Stimulated activated CD4-positive, alpha-beta T cell treated with anti-CD3 and anti-CD28 coated beads, Interleukin-15, amount 100 ng/mL, for 48 hours (primary cell): ENCODE data around the gene IQCK.
"Not testable (repeated sequence)": the region's sequence is repeated elsewhere in the genome, so short reads cannot be mapped to it uniquely, and the experiment has no call there.

Source experiments
- DNase-seq, 2 donors: peaks; one replicate each; pipeline ENCODE4 v3.0.0-alpha.2; 2020; ENCODE audit warnings: low read depth in 2 of 2

The IQCK gene

DNA sequence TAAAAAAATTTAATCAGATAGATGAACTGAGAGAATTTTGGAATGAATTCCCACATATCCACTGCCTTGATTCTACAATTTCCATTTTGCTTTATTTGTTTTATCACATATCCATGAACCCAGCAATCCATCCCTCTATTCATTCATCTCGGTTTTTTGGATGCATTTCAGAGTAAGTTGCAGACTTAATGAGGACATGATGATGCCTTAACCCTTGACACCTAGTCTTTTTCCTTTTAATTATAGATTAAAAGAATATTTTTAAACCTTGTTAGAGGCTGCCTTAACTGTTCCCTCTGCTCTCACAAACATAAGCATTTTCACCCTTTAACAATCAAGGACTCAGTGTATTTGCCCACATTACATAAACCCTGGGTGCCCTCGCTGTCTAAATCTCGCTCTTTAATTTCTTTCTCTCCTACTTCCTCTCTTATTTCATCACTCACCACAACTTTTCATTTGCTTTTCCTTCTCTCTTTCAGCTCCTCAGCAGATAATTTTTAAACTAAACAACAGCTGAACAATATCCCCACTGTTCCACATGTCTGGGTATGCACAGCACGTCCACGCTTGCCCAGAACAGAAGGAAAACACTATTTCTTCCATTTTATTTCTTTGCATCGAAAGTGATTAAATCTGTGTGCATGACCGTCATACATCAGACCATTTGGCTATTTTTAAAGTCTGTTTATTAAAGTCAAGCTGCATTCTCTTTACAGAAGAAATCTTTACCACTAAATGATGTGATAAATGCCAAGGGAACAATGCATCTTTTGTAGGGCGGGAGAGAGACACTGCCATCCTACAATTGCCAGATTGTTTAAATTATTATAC lies 39.9 kb downstream of the IQCK start:
- DNase-seq: no peak

DNA sequence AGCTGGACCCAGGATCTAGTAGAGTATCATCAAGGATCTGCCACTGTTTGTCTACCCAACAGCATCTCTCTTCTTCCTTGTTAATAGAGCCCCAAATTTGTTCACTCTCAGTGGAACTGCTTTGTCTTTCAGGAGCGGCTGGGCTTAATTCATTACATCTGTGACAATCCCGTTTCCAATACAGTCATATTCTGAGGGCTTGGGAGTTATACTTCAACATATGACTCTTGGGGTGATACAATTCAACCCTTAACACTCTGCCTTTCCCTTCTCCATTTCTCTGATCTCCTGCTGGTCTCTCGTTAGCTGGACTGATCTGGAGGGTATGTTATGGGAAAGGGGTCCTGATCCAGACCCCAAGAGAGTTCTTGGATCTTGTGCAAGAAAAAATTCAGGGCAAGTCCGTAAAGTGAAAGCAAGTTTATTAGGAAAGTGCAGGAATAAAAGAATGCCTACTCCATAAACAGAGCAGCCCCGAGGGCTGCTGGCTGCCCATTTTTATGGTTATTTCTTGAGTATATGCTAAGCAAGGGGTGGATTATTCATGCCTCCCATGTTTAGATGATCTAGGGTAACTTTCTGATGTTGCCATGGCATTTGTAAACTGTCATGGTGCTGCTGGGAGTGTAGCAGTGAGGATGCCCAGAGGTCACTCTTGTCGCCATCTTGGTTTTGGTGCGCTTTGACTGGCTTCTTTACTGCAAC lies 42.4 kb downstream of the IQCK start:
- no peak for DNase-seq

DNA sequence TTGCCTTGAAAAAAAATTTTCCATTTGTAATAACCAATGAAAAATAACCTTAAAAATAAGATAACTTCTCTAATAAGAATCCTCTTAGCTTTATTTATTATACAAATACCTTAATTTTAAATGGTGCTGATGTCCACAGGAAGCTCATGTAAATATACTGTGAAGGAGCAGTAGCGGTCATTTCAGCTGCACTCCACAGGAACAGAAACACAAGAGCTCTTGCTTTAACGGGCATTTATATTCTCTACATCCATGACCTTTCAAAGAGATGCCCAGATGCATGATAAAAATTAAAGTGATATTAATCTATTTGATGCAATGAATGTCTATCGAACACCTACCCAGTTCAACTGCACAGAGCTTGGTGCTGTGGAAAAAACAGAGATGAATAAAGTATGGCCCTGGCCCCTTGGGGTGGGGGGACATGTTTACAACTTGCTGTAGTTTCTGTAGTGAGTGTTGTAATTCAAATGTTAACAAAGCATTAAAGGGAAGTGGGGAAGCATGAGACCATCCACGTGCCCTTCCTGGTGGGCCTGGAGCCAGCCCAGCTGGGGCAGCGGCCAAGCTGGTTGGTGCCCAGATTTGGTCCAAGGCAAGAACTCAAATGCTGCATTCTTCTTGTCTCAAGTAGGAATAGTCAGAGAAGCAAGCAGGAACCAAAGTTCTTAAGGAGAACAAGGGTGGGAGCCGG lies 47.9 kb downstream of the IQCK start:
- no peak for DNase-seq

DNA sequence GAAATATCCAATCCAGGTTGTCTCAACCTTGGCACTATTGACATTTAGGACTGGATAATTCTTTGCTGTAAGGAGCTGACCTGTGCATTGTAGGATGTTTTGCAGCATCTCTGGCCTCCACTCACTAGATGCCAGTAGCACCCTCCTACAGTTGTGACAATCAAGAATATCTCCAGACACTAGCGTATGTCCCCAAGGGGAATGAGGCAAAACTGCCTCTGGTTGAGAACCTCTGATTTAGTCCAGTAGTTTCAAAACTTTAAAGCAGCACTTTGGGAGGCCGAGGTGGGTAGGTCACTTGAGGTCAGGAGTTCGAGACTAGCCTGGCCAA lies 48.4 kb downstream of the IQCK start:
- no peak for DNase-seq

DNA sequence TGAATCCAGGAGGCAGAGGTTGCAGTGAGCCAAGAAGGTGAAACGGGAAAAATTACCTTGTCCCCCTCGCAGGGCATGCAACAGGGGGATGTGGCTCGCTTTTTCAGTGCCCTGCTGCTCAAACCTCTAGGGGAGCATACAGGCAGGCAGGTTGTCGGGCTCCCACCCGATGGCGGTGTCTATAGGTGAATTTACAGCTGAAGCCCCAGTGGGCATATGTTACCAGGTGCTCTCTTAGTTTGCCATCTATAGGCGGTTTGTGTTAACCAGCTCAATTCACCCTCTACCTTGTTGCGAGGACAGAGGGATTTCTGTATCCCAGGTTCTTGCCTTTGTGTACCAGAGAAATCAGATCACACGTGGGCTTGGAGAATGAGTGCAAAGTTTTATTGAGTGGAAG lies 48.9 kb downstream of the IQCK start:
- DNase-seq: no peak

DNA sequence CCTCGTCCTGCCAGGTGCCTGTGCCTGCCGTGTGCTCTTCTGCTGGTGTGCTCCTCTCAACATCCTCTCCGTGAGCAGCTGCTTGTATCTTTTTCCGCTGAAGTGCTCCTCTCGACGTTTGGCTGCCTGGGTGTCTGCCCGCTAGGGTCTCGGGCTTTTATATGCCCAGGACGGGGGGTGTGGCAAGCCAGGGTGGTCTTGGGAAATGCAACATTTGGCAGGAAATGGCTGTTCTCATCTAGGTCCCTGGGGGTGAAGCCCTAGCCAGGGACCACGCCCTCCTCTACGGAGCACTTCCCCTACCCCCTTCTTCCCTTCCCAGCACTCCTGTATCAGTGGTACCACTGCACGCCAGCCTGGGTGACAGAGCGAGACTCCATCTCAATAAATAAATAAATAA lies 49.4 kb downstream of the IQCK start:
- no peak for DNase-seq

DNA sequence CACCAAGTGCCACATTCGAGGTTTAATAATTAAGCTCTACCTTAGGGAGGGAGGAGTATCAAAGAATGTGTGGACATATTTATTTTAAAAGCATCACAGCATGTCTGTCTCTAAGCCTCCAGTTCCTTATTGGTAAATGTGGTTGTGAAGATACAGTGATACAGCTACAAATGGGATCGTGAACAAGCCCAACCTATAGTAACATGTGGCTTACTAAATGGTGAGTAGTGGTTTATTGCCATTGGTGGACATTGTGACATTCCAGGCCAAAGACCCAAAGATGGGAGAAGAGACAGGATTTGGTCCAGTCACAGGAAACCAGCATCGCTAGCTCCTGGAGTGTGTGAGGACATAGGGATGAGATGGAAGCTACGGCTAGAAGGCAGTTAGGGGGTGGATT lies 51.2 kb downstream of the IQCK start:
- no peak for DNase-seq

DNA sequence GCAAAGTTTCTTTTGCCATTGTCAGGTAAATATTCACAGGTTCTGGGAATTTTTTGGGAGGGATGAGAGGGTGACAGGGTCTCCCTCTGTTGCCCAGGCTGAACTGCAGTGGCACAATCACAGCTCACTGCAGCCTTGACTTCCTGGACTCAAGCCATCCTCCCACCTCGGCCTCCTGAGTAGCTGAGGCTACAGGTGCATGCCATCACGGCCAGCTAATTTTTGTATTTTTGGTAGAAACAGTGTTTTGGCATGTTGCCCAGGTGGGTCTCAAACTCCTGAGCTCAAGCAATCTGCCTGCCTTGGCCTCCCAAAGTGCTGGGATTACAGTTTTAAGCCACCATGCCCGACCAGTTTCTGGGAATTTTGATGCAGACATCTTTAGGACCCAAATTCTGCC lies 53.0 kb downstream of the IQCK start:
- DNase-seq: no peak

DNA sequence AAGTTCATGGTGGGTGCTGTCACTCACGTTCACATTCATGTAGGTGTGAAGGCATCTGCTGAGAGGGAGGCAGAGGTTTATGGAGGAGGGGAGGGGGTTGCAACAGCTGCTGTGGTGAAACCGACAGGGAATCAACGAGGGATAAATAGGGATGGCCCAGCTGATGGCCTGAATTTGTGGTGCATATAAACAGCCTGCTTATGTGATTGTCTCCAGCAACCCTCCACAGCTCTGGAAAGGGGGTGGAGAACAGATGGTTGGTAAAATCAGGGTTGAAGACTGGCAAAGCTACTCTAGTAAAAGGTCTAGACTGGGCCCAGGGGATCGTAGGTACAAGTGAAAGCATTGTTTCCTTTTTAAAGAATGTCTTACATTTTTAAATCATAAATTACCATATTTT lies 53.7 kb downstream of the IQCK start:
- DNase-seq: no peak

DNA sequence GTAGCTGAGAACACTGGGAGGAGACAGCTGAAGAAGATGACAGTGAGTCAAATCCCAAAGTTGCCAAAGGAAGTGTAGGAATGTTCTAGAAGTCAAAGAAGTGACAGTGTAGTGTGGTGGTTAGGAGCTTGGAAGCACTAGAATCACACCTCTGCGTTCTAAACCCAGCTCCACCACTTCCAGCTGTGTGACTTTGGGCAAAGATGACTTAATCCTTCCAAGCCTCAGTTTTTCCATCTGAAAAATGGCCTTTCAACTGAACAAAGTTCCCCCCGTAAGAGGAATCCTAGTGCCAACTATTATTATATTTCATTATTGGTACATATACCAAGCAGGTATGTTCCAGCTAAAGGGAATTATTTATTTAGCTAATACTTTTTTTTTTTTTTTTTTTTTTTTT lies 56.0 kb downstream of the IQCK start:
- DNase-seq: no peak

DNA sequence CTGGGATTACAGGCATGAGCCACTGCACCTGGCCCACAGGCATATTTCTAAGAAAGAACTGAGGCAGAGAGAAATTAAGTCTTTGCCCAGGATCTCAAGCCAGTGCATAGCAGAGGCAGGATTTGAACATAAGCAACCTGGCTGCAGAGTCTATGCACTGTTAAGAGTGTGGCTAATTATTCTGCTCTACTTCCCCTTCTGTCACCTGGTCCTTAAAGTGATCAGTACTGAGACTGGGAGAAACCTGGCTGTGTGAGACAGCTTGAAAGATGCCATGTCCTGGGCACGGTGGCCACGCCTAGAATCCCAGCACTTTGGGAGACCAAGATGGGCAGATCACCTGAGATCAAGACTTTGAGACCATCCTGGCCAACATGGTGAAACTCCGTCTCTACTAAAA lies 58.1 kb downstream of the IQCK start:
- no peak for DNase-seq

DNA sequence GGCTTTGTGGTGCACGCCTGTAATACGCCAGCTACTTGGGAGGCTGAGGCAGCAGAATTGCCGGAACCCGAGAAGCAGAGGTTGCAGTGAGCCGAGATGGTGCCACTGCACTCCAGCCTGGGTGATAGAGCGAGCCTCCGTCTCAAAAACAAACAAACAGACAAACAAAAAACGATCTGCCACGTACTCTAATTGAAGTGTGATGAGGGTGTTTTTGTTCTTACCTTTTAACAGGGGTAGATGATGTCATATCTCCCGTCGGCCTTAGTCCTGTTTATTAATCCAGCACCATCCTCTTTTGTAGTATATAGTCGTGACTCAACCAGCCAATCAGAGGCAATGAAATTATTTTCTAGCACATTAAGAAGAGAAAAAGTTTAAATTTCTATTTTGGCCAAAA lies 58.5 kb downstream of the IQCK start:
- DNase-seq: no peak

DNA sequence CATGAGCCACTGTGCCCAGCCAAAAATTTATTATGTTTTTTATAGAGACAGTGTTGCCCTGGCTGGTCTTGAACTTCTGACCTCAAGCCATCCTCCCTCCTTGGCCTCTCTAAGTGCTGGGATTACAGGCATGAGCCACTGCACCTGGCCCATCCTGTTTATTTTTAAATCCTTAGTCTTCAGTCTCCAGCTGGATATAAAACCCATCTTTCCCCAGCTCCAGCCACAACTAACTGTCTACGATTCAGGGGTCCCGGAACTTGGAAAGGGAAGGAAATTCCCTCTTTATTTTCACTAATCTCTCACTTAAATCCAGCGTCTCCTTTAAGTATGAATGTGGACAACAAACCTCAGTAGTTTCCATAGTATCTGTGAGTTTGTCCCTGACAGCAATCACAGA lies 62.2 kb downstream of the IQCK start:
- DNase-seq: no peak

DNA sequence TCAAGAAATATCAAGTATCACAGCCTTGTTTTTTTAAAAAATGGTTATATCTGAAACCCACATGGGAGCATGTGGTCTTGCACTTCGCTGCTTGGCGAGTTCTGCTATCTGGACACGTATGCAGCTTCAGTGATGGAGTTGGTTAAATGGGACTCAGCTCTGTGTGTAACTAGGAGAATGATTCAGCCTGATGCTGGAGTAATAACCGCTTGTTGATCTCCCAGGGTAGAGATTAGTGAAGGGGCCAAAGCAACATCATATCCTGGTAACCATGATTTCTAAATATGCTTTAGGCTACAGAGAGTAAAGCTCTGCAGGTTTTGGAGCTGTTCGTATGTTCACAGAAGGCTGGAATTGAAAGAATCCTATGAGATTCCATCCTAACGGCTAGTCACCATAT lies 63.2 kb downstream of the IQCK start:
- no peak for DNase-seq

DNA sequence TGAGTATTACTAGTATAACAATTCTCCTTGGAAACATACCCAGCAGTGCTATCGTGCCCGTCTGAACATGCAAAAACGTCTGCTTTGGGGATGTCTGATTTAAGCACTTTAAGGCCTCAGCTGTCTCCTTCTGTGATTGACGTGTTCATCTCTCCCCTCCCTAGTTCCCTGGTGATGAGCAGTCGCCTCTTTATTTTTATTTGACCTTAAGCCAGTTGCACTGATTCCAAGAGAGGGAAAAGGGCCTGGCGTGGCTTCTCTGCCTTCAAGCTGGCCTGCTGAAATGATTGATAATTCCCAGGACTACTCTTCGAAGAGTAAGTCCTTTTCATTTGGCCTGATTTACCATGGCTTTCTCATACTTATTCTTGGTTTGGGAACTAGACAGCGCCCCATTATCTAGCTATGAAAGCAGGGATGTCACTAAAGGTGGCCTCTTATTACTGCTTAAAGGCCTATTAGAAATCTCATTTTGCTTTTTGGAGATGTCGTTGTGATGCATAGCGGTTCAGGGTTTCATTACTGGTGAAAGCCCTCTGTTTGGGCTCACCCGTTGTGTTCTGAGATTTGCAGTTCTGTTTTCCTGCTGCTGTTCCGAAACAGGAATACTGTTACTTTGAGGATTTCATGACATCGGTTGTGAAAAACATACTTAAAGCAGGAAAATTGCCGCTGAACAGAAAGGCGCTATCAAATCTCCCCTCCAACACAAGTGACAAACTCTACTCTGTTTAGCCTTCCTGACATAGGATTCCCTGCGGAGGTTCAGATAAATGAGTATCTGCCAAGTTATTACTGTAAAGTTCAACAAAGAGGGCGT lies 65.5 kb downstream of the IQCK start:
- DNase-seq: no peak

DNA sequence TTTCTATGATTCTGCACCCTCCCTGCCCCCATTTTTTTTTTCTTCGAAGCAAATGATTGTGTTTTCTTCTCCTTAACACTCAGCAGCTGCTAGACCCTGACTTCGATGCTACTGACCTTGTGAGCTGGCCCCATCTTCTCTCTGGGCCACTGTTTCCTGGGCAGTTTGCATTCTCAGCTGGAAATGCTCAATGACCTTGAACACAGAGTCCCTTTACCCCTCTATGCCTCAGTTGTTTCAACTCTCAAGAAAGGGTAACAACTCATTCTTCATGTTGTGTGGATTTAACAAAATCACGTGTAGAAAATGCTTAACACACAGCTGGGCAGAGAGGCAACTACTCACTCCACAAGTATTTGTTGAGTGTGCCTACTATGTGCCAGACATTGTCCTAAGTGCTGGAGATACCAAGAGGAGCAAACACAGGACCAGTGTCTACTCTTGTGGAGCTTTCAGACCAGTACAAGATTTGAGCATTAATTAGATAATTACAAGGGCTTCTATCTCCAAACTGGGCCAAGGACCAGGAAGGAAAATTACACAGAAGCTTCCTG lies 66.2 kb downstream of the IQCK start:
- no peak for DNase-seq

DNA sequence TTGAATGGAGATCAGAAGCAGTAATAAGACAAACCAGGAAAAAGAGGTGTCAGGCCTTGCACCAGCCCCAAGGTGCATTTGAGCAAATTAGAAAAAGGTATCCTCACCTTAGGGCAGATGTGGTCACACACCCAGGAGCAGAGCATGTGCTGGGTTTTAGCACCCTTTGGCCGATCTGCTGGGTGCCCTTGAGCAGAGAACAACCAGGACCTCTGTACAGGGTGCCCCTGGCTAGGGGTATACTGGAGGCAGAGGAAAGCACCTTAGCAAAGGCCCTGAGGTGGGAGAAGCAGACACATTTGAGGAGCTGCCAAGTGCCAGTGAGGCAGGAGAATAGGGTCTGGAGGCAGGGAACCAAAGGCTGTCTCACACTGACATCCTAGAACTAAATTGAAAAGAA lies 67.0 kb downstream of the IQCK start:
- no peak for DNase-seq

DNA sequence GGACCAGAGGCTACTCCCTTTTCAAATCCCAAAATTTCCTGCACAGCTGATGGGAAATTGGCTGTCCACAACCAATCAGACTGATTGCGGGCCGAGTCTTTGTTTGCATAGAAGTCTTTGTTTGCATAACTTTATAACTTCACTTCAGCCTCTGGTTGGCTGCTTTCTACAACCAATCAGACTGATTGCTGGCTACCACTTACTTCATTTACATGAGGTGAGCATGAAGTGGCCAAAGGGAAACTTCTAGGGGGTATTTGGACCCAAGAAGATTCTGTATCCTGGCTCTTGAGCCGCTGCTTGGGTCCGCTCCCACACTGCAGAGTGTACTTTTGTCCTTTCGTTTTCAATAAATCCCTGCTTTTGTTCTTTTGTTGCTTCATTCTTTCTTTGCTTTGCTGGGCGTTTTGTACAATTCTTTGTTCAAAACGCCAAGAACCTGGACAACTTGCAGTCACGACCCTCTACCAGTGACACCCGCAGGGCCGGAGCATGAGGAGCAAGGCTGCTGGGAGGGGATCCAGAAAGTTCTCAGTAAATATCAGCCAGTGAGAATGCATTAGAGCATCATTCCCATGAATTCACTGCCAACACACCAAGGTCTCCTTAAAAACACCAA lies 67.5 kb downstream of the IQCK start:
- DNase-seq: no peak

DNA sequence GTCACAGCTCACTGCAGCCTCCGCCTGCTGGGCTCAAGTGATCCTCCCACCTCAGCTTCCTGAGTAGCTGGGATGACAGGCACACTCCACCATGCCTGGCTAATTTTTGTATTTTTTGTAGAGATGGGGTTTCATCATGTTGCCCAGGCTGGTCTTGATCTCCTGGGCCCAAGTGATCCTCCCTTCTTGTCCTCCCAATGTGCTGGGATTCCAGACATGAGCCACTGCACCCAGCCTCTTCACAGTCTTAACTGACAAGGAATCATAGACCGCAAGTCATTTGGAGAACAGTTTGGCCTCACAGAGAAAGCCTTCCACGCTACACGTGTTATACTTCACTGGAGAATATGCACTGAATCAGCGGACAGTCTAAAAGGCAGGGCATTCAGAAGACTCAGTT lies 83.3 kb downstream of the IQCK start:
- DNase-seq: not testable (repeated sequence)

DNA sequence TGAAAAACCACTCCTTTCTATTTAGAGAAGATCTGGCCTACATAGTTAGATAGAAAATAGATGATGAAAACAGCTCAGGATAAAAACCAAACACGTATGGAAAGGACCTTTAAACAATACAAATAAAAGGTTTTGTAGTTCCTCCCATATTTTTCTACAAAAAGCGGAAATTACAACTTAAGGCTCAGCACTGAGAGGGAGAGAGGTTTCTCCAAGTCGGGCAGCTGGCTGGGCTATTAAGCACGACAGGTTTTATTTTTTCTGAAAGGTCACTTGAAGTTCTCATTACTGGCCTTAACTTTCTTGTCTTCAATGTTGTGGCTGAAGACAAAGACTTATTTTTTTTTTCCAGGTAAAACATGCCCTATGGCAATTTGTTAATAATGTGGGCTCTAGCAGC lies 83.8 kb downstream of the IQCK start:
- DNase-seq: not testable (repeated sequence)

DNA sequence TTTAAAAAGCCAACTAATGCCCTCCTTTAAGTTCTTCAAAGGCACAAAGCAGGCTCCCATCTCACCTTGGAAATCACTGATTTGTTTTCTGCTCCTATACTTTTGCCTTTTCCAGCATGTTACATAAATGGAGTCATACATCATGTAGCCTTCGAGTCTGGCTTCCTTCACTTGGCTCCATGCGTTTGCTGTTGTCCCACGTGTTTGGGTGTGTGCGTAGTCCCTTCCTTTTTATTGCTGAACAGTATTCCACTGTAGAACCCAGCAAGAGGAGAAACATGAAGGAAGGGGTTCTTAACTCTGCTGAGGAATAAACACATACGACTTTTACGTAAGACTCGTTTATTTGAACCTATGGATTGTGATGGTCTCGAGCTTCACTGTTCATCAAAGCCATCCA lies 84.5 kb downstream of the IQCK start:
- no peak for DNase-seq
